ENCODE measurements around the gene PCSK6. TPM values are rescaled to one million over a fixed set of nuclear protein-coding genes. Genes with fewer than 3 reads are reported as not detected.

Gene PCSK6
- total and polyA plus RNA-seq, 2 of the 8 experiments (the other 6 are each of a cell fraction or from before 2014, with no cell fraction given) = 1.9 to 4.0 TPM

DNA sequence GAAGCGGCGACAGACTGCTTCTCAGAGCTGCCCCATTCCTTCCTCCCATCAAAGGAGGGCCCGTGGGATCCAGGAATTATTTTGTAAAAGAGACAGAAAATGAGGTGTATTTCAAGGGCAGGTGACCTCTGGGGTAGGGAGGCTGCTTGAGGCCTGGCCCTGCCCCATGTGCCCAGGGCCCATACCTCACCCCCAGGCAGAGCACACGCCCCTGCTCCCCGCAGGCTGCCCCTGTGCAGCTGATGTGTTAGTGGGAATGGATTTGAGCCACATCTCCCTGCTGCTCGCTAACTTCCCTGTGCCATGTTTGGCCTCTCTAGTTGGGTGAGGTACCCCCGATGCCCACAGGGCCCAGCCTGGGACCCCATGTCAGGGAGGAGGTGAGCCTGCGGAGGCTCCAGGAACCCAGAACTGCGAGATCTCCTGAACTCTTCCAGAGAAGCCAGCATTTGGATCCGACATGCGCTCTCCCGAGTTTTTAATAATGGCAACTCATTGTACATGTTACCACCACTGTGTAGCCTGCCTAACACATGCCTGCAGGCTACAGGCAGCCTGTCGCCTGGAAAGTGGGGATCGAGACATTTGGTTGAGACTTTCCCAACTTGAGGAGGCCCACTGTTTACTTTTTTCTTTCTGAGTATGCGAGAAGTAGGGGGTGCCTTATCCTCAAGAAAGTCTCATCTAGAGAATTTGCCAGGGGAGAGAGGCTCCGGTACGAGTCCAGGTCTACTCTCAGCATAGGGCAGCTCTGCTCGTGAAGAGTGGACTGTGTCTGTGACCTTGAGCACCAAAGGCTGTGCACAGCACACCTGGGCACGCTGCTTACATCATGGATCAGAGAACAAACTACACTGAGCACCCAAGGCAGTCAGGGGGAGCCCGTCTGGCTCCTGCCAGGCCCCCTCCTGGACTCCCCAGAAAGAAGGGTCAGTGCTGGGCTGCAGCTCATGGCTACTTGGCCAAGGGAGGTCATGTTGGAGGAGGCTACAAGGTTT lies 36.1 kb downstream of the PCSK6 start (continued):
- TF ChIP-seq, protein P1, sequence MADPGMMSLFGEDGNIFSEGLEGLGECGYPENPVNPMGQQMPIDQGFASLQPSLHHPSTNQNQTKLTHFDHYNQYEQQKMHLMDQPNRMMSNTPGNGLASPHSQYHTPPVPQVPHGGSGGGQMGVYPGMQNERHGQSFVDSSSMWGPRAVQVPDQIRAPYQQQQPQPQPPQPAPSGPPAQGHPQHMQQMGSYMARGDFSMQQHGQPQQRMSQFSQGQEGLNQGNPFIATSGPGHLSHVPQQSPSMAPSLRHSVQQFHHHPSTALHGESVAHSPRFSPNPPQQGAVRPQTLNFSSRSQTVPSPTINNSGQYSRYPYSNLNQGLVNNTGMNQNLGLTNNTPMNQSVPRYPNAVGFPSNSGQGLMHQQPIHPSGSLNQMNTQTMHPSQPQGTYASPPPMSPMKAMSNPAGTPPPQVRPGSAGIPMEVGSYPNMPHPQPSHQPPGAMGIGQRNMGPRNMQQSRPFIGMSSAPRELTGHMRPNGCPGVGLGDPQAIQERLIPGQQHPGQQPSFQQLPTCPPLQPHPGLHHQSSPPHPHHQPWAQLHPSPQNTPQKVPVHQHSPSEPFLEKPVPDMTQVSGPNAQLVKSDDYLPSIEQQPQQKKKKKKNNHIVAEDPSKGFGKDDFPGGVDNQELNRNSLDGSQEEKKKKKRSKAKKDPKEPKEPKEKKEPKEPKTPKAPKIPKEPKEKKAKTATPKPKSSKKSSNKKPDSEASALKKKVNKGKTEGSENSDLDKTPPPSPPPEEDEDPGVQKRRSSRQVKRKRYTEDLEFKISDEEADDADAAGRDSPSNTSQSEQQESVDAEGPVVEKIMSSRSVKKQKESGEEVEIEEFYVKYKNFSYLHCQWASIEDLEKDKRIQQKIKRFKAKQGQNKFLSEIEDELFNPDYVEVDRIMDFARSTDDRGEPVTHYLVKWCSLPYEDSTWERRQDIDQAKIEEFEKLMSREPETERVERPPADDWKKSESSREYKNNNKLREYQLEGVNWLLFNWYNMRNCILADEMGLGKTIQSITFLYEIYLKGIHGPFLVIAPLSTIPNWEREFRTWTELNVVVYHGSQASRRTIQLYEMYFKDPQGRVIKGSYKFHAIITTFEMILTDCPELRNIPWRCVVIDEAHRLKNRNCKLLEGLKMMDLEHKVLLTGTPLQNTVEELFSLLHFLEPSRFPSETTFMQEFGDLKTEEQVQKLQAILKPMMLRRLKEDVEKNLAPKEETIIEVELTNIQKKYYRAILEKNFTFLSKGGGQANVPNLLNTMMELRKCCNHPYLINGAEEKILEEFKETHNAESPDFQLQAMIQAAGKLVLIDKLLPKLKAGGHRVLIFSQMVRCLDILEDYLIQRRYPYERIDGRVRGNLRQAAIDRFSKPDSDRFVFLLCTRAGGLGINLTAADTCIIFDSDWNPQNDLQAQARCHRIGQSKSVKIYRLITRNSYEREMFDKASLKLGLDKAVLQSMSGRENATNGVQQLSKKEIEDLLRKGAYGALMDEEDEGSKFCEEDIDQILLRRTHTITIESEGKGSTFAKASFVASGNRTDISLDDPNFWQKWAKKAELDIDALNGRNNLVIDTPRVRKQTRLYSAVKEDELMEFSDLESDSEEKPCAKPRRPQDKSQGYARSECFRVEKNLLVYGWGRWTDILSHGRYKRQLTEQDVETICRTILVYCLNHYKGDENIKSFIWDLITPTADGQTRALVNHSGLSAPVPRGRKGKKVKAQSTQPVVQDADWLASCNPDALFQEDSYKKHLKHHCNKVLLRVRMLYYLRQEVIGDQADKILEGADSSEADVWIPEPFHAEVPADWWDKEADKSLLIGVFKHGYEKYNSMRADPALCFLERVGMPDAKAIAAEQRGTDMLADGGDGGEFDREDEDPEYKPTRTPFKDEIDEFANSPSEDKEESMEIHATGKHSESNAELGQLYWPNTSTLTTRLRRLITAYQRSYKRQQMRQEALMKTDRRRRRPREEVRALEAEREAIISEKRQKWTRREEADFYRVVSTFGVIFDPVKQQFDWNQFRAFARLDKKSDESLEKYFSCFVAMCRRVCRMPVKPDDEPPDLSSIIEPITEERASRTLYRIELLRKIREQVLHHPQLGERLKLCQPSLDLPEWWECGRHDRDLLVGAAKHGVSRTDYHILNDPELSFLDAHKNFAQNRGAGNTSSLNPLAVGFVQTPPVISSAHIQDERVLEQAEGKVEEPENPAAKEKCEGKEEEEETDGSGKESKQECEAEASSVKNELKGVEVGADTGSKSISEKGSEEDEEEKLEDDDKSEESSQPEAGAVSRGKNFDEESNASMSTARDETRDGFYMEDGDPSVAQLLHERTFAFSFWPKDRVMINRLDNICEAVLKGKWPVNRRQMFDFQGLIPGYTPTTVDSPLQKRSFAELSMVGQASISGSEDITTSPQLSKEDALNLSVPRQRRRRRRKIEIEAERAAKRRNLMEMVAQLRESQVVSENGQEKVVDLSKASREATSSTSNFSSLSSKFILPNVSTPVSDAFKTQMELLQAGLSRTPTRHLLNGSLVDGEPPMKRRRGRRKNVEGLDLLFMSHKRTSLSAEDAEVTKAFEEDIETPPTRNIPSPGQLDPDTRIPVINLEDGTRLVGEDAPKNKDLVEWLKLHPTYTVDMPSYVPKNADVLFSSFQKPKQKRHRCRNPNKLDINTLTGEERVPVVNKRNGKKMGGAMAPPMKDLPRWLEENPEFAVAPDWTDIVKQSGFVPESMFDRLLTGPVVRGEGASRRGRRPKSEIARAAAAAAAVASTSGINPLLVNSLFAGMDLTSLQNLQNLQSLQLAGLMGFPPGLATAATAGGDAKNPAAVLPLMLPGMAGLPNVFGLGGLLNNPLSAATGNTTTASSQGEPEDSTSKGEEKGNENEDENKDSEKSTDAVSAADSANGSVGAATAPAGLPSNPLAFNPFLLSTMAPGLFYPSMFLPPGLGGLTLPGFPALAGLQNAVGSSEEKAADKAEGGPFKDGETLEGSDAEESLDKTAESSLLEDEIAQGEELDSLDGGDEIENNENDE (IDR thresholded peaks at IDR 0.05; ENCODE audit: insufficient replicate concordance, low read length) = no peak
- TF ChIP-seq SIN3A (conservative IDR thresholded peaks at IDR 0.05 in 1 of 2, IDR thresholded peaks at IDR 0.05 in 1 of 2; ENCODE audit: low read depth in 1 of 2, low read length in 2 of 2) (no peak), CREB1 (IDR thresholded peaks at IDR 0.05) (no peak)

Data from H1 (cell line).